T-cell (primary cell): ENCODE results near the gene GADD45B. TPM values are rescaled to one million over a fixed set of nuclear protein-coding genes. Genes with fewer than 3 reads are reported as not detected.
A peak's percentile ranks its signal among the peaks of the same experiment; 100 is the strongest.
"Not testable (repeated sequence)": the region's sequence is repeated elsewhere in the genome, so short reads cannot be mapped to it uniquely, and the experiment has no call there.

Experiments used
- ATAC-seq, 4 experiments: fragments of 200-7000 bp in 3 of 4; fragments of 150-1000 bp in 1 of 4; cut with Tn5 transposase; replicated peaks in 1 of 4; 1 replicate in 3 of 4; 2 replicates in 1 of 4; pipeline ENCODE4 v1.10.0; 2021; ENCODE audit warnings: moderate library complexity in 3 of 4, mild to moderate bottlenecking in 2 of 4, moderate number of reproducible peaks in 1 of 4
- CTCF ChIA-PET, 2 donors: fragments of 300-600 bp; sonication (Branson Sonifier 250); formaldehyde crosslinking; loops; one replicate each; lab custom pipeline; 2022; ENCODE audit warnings: antibody characterized with exemption in 2 of 2; lab: Charles Lee
- POLR2A ChIA-PET, 2 donors: fragments of 300-600 bp; sonication (Branson Sonifier 250); formaldehyde crosslinking; loops; one replicate each; lab custom pipeline; 2022; ENCODE audit warnings: antibody characterized with exemption in 2 of 2; lab: Charles Lee
- DNase-seq, 35 experiments: peaks; one replicate each; pipeline versions ENCODE4 v3.0.0 to v3.0.0-alpha.2; 2013 to 2023
- H3K27ac ChIP-seq: one replicate; pipeline ENCODE4 v1.5.1; 2013; ENCODE audit warnings: low read length
- H3K27me3 ChIP-seq, 2 experiments: replicated peaks in 1 of 2; 1 replicate in 1 of 2; 2 replicates in 1 of 2; pipeline versions ENCODE4 v1.6.1 to v1.7.0; 2013; ENCODE audit warnings: low read length in 1 of 2, mixed read lengths in 1 of 2; ENCODE audit not compliant: control insufficient read depth in 2 of 2, insufficient read depth in 2 of 2; ENCODE audit errors: extremely low read depth in 1 of 2
- H3K36me3 ChIP-seq, 2 donors: 1 replicate in 1 of 2; 2 replicates in 1 of 2; pipeline versions ENCODE4 v1.6.1 to v1.7.0; 2013; ENCODE audit warnings: low read length in 1 of 2; ENCODE audit not compliant: control insufficient read depth in 2 of 2, insufficient read depth in 1 of 2; ENCODE audit errors: extremely low read depth in 1 of 2
- H3K4me1 ChIP-seq, 2 experiments: 1 replicate in 1 of 2; 2 replicates in 1 of 2; pipeline versions ENCODE4 v1.6.1 to v1.7.0; 2013; ENCODE audit warnings: low read length in 2 of 2, mixed read lengths in 1 of 2; ENCODE audit not compliant: insufficient read depth in 2 of 2, control insufficient read depth in 1 of 2; ENCODE audit errors: extremely low read depth in 1 of 2
- H3K4me3 ChIP-seq, 2 donors: 1 replicate in 1 of 2; 2 replicates in 1 of 2; pipeline versions ENCODE4 v1.5.1 to v1.7.0; 2013; ENCODE audit warnings: mild to moderate bottlenecking in 2 of 2, low read length in 1 of 2, moderate library complexity in 1 of 2; ENCODE audit not compliant: control insufficient read depth in 1 of 2; ENCODE audit errors: extremely low read depth in 1 of 2
- H3K9me3 ChIP-seq: 2 replicates; pipeline ENCODE4 v1.7.0; 2013
- H3K27ac Mint-ChIP-seq, 2 donors: one replicate each; pipeline ENCODE4 v1.8.0; 2020 to 2021; ENCODE audit warnings: mild to moderate bottlenecking in 2 of 2, mixed read lengths in 2 of 2
- H3K27me3 Mint-ChIP-seq, 2 donors: one replicate each; pipeline ENCODE4 v1.8.0; 2021 to 2022; ENCODE audit warnings: mixed read lengths in 2 of 2
- H3K36me3 Mint-ChIP-seq: one replicate; pipeline ENCODE4 v1.8.0; 2021; ENCODE audit warnings: mixed read lengths
- H3K4me1 Mint-ChIP-seq, 3 donors: one replicate each; pipeline ENCODE4 v1.8.0; 2020 to 2022; ENCODE audit warnings: mixed read lengths in 3 of 3, mild to moderate bottlenecking in 1 of 3
- H3K4me3 Mint-ChIP-seq, 3 donors: one replicate each; pipeline ENCODE4 v1.8.0; 2020 to 2022; ENCODE audit warnings: mild to moderate bottlenecking in 3 of 3, mixed read lengths in 3 of 3, moderate library complexity in 3 of 3
- H3K9me3 Mint-ChIP-seq, 3 donors: one replicate each; pipeline ENCODE4 v1.8.0; 2020 to 2022; ENCODE audit warnings: mixed read lengths in 3 of 3
- WGBS: methylation state at CpG from one replicate; pipeline ENCODE4 v1.1.5; 2013; ENCODE audit warnings: missing lambda C conversion rate; ENCODE audit not compliant: insufficient coverage; 5-methylcytosine and 5-hydroxymethylcytosine counted together
- total RNA-seq, 35 experiments: library from RNA in 6 of 35; stranded (reverse) in 6 of 35; fragments of 120-200 nt in 1 of 35; gene quantifications; one replicate each; pipeline versions ENCODE4 v1.2.1 to v1.2.4 and lab custom pipeline; 2013 to 2026

Gene GADD45B
- total RNA-seq, 5 donors from 2014 or later (not counting 1 experiment from before 2014, with no cell fraction given): 76.5 to 174 (median 102) TPM

GRCh38 chr19:2492870-2493269 is 16.9 kb downstream of the GADD45B start:
- CTCF ChIA-PET: no interaction called here
- no peaks in the 10 kb centered on the region for H3K36me3 Mint-ChIP-seq
- peaks cover 10 to 46% of the 10 kb centered on the region in 2 experiments for H3K4me1 ChIP-seq

DNA sequence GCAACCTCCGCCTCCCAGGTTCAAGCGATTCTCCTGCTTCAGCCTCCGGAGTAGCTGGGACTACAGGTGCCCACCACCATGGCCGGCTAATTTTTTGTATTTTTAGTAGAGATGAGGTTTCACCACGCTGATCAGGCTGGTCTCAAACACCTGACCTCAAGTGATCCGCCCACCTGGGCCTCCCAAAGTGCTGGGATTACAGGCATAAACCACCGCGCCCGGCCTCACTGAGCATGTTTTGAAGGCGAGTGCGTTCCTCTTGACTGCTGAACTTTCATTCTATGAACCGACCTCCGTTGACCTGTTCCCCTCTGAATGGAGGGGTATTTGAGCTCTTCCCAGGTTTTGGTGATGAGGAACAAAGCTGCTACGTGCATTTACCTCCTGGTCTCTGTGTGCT is 17.5 kb downstream of the GADD45B start:
- H3K36me3 Mint-ChIP-seq, H3K27ac Mint-ChIP-seq, DNase-seq, H3K27ac ChIP-seq, CTCF ChIA-PET, H3K9me3 ChIP-seq, H3K4me3 ChIP-seq, H3K9me3 Mint-ChIP-seq, H3K36me3 ChIP-seq, ATAC-seq, POLR2A ChIA-PET: not testable (repeated sequence)
- H3K4me1 ChIP-seq: peaks cover 10 to 43% of the 10 kb centered on the region in 2 experiments
- H3K27me3 ChIP-seq: peaks cover 5 to 57% of the 10 kb centered on the region in 2 experiments
- Mint-ChIP-seq H3K4me1 (peaks cover 30 to 43% (median 43%) of the 10 kb centered on the region in 3 donors), H3K4me3 (peak overlapping the region; percentile 70 to 78 (median 75)), H3K27me3 (peaks cover 17 to 37% of the 10 kb centered on the region in 2 donors)
- 94% methylated on average over 9 of the region's 14 CpGs for WGBS

More at GRCh38 chr19:2492870-2493269, 16.9 kb downstream of the GADD45B start:
- Histone ChIP-seq H3K4me3 (no peak overlapping the region), H3K9me3 (no peaks in the 10 kb centered on the region), H3K27ac (no peak overlapping the region), H3K36me3 (no peaks in the 10 kb centered on the region), H3K27me3 (peaks cover 5 to 63% of the 10 kb centered on the region in 2 experiments)
- no peaks in the 10 kb centered on the region for H3K9me3 Mint-ChIP-seq
- 56% methylated on average over 3 of the region's 8 CpGs for WGBS
- peak overlapping the region in 1 of 2 donors; percentile 46 for H3K27ac Mint-ChIP-seq
- H3K4me3 Mint-ChIP-seq: peak overlapping the region in 2 of 3 donors; percentile 29 to 39
- POLR2A ChIA-PET: no interaction called here
- H3K4me1 Mint-ChIP-seq: peaks cover 33 to 45% (median 43%) of the 10 kb centered on the region in 3 donors
- DNase-seq: no peak
- ATAC-seq: no peak
- peaks cover 17 to 37% of the 10 kb centered on the region in 2 donors for H3K27me3 Mint-ChIP-seq

- WGBS: 69% methylated on average over 21 of the region's 21 CpGs
- Mint-ChIP-seq H3K9me3 (no peaks in the 10 kb centered on the region), H3K27ac (no peak overlapping the region)
These were observed 18.1 kb downstream of the GADD45B start for GRCh38 chr19:2494084-2494446.

DNA sequence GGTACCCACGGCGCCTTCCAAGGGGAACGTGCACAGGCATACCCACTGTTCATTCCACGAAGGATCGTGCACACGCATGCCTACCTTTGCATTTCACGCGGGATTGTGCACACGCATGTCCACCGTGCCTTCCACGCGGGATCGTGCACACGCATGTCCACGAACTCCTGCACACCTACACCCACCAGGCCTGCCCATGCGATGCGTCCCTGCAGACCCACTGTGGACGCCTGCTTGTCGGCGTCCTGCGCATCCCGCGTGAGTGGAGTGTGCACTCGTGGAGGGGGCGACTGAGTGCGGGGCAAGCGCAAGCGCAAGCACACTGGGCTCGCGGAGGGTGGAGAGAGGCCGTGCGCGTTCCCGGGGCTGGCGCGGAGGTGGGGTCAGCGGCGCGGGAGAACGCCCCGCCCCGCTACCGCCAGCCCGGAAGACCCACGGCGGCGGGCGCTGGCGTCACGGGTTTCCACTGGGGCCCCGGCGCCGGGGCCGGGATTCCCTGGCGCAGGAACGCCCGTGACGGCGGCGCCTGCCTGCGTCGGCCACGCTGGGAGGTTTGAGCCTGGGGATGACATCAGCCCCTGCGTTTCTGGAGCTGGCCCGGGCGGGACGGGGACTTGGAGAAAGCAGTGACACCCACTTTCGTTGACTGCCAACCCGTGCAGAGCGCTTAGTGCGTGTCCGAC is 18.7 kb downstream of the GADD45B start:
- CTCF ChIA-PET: no interaction called here
- H3K9me3 Mint-ChIP-seq: no peaks in the 10 kb centered on the region
- H3K27me3 ChIP-seq: peaks cover 2 to 49% of the 10 kb centered on the region in 2 experiments
- H3K27ac ChIP-seq: peak overlapping the region; percentile 61
- no peaks in the 10 kb centered on the region for H3K9me3 ChIP-seq
- no peak overlapping the region for H3K27ac Mint-ChIP-seq
- H3K36me3 ChIP-seq: no peaks in the 10 kb centered on the region
- H3K4me1 Mint-ChIP-seq: peaks cover 26 to 41% (median 40%) of the 10 kb centered on the region in 3 donors
- POLR2A ChIA-PET: interaction anchor here in 1 of 2 donors (0.7 kb wide), 2 partner anchors 19 to 1710 kb away, joined by 4 to 8 read pairs; partner anchors contain the start of gene GADD45B
- H3K4me1 ChIP-seq: peaks cover 2 to 40% of the 10 kb centered on the region in 2 experiments
- H3K4me3 Mint-ChIP-seq: peak overlapping the region; percentile 70 to 78 (median 75)
- peaks cover 15 to 35% of the 10 kb centered on the region in 2 donors for H3K27me3 Mint-ChIP-seq
- H3K4me3 ChIP-seq: peak overlapping the region; percentile 79 to 82
- H3K36me3 Mint-ChIP-seq: no peaks in the 10 kb centered on the region
- 14% methylated on average over 70 of the region's 72 CpGs for WGBS
- ATAC-seq (peak; percentile 64 to 85 (median 78)), DNase-seq (peak in 31 of 35 experiments; percentile 16 to 76 (median 33))

More at GRCh38 chr19:2494084-2494446, 18.1 kb downstream of the GADD45B start:
- Histone ChIP-seq H3K27ac (no peak overlapping the region), H3K27me3 (peaks cover 4 to 52% of the 10 kb centered on the region in 2 experiments), H3K4me3 (no peak overlapping the region), H3K36me3 (no peaks in the 10 kb centered on the region), H3K4me1 (peaks cover 4 to 40% of the 10 kb centered on the region in 2 experiments), H3K9me3 (no peaks in the 10 kb centered on the region)
- Mint-ChIP-seq H3K36me3 (no peaks in the 10 kb centered on the region), H3K4me1 (peaks cover 27 to 43% (median 41%) of the 10 kb centered on the region in 3 donors), H3K4me3 (peak overlapping the region; percentile 70 to 78 (median 75)), H3K27me3 (peaks cover 17 to 37% of the 10 kb centered on the region in 2 donors)
- ATAC-seq (no peak), DNase-seq (peak in 1 of 35 experiments; percentile 15)
- ChIA-PET CTCF (no interaction called here), POLR2A (no interaction called here)

DNA sequence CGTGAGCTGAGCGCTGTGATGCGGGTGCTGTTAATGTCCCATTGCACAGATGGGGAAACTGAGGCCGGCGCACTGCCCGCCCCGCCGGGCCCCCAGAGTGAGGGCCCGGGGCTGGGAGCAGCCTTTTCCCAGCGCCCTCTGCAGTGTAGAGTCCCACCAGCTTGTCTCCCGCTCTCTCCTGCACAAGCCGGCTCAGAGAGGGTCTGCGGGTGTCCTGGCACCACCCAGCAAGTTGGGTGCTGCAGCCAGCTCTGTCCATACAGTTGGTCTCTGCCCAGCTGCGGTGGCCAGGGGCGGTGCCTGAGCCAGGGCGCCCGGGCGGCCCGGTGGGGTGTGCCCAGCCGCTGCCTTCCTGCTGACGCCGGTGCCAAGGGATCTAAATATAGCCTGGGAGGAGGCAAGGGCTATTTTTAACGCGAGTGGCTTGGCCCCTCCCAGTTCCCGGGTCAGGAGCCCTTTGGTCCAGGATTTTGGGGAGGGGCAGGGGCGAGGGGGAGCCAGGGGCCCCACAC is 19.3 kb downstream of the GADD45B start:
- H3K4me1 Mint-ChIP-seq: peaks cover 22 to 37% (median 35%) of the 10 kb centered on the region in 3 donors
- H3K4me3 Mint-ChIP-seq: peak overlapping the region; percentile 53 to 70 (median 65)
- Histone ChIP-seq H3K27me3 (peaks cover 0 to 43% of the 10 kb centered on the region in 2 experiments), H3K9me3 (no peaks in the 10 kb centered on the region), H3K4me3 (peak overlapping the region; percentile 79 to 82), H3K27ac (peak overlapping the region; percentile 61), H3K4me1 (peaks cover 0 to 36% of the 10 kb centered on the region in 2 experiments), H3K36me3 (no peaks in the 10 kb centered on the region)
- POLR2A ChIA-PET: interaction anchor here in 1 of 2 donors (0.7 kb wide), 2 partner anchors 19 to 1710 kb away, joined by 4 to 8 read pairs; partner anchors contain the start of gene GADD45B
- ATAC-seq (peak in 3 of 4 experiments; percentile 28 to 58 (median 46)), DNase-seq (peak in 5 of 35 experiments; percentile 10 to 30 (median 23))
- no peak overlapping the region for H3K27ac Mint-ChIP-seq
- CTCF ChIA-PET: no interaction called here
- whole genome bisulfite sequencing: 6% methylated on average over 21 of the region's 26 CpGs
- peaks cover 12 to 29% of the 10 kb centered on the region in 2 donors for H3K27me3 Mint-ChIP-seq
- no peaks in the 10 kb centered on the region for H3K9me3 Mint-ChIP-seq
- no peaks in the 10 kb centered on the region for H3K36me3 Mint-ChIP-seq

- peak overlapping the region in 1 of 2 donors; percentile 22 for H3K27ac Mint-ChIP-seq
- H3K4me3 Mint-ChIP-seq: peak overlapping the region; percentile 50 to 67 (median 51)
- WGBS: 53% methylated on average over 3 of the region's 16 CpGs
- no peak for ATAC-seq
- H3K27ac ChIP-seq: no peak overlapping the region
- peaks cover 22 to 35% (median 34%) of the 10 kb centered on the region in 3 donors for H3K4me1 Mint-ChIP-seq
- H3K4me1 ChIP-seq: peaks cover 0 to 36% of the 10 kb centered on the region in 2 experiments
- H3K27me3 Mint-ChIP-seq: peaks cover 8 to 26% of the 10 kb centered on the region in 2 donors
- H3K36me3 ChIP-seq: no peaks in the 10 kb centered on the region
- no peaks in the 10 kb centered on the region for H3K9me3 ChIP-seq
- no peak for DNase-seq
- no peaks in the 10 kb centered on the region for H3K9me3 Mint-ChIP-seq
- H3K4me3 ChIP-seq: peak overlapping the region in 1 of 2 donors; percentile 79
- ChIA-PET POLR2A (no interaction called here), CTCF (no interaction called here)
- H3K27me3 ChIP-seq: peaks cover 0 to 38% of the 10 kb centered on the region in 2 experiments
- no peaks in the 10 kb centered on the region for H3K36me3 Mint-ChIP-seq
These were observed 19.9 kb downstream of the GADD45B start for GRCh38 chr19:2495651-2496316.
